ENCODE measurements around the gene CNTNAP5.
"Not testable (repeated sequence)": the region's sequence is repeated elsewhere in the genome, so short reads cannot be mapped to it uniquely, and the experiment has no call there.

CNTNAP5 gene

GRCh38 chr2:124327303-124327702 lies 302.2 kb downstream of the CNTNAP5 start:
- no peak for FAIRE-seq

GRCh38 chr2:124328397-124328796 lies 303.3 kb downstream of the CNTNAP5 start:
- no peak for FAIRE-seq

GRCh38 chr2:124333784-124334183 lies 308.7 kb downstream of the CNTNAP5 start:
- no peak for FAIRE-seq

GRCh38 chr2:124335058-124335457 lies 310.0 kb downstream of the CNTNAP5 start:
- no peak for FAIRE-seq

- FAIRE-seq = no peak
Observed at GRCh38 chr2:124339709-124340108, 314.6 kb downstream of the CNTNAP5 start.

- no peak for FAIRE-seq
Observed at GRCh38 chr2:124343827-124344498, 318.9 kb downstream of the CNTNAP5 start.

- no peak for FAIRE-seq
Observed at GRCh38 chr2:124347209-124347608, 322.1 kb downstream of the CNTNAP5 start.

- no peak for FAIRE-seq
Observed at GRCh38 chr2:124353656-124354055, 328.6 kb downstream of the CNTNAP5 start.

- no peak for FAIRE-seq
Observed at GRCh38 chr2:124354466-124354865, 329.4 kb downstream of the CNTNAP5 start.

- FAIRE-seq = not testable (repeated sequence)
Observed at GRCh38 chr2:124361966-124362365, 336.9 kb downstream of the CNTNAP5 start.

GRCh38 chr2:124369181-124369580 lies 344.1 kb downstream of the CNTNAP5 start:
- FAIRE-seq = no peak

- no peak for FAIRE-seq
Observed at GRCh38 chr2:124380221-124380749, 355.2 kb downstream of the CNTNAP5 start.

- FAIRE-seq = no peak
Observed at GRCh38 chr2:124382067-124382618, 357.1 kb downstream of the CNTNAP5 start.

- no peak for FAIRE-seq
Observed at GRCh38 chr2:124395961-124396360, 370.9 kb downstream of the CNTNAP5 start.

- FAIRE-seq = no peak
Observed at GRCh38 chr2:124402274-124402673, 377.2 kb downstream of the CNTNAP5 start.

- FAIRE-seq = not testable (repeated sequence)
Observed at GRCh38 chr2:124407836-124408534, 382.9 kb downstream of the CNTNAP5 start.

GRCh38 chr2:124424074-124424473 lies 399.0 kb downstream of the CNTNAP5 start:
- FAIRE-seq = no peak

- no peak for FAIRE-seq
Observed at GRCh38 chr2:124426122-124426521, 401.0 kb downstream of the CNTNAP5 start.

GRCh38 chr2:124426625-124427024 lies 401.5 kb downstream of the CNTNAP5 start:
- no peak for FAIRE-seq

- no peak for FAIRE-seq
Observed at GRCh38 chr2:124437811-124438210, 412.7 kb downstream of the CNTNAP5 start.

GRCh38 chr2:124450481-124450880 lies 425.4 kb downstream of the CNTNAP5 start:
- no peak for FAIRE-seq

GRCh38 chr2:124476291-124476690 lies 451.2 kb downstream of the CNTNAP5 start:
- FAIRE-seq = no peak

- FAIRE-seq = no peak
Observed at GRCh38 chr2:124478761-124479160, 453.7 kb downstream of the CNTNAP5 start.

- no peak for FAIRE-seq
Observed at GRCh38 chr2:124480958-124481357, 455.9 kb downstream of the CNTNAP5 start.
